ENCODE measurements around the gene ELP4. TPM values are rescaled to one million over a fixed set of nuclear protein-coding genes. Genes with fewer than 3 reads are reported as not detected.

ELP4 gene
- total and polyA plus RNA-seq, 12 donors: 9.8 to 19.5 (median 15.9) TPM

GRCh38 chr11:31687256-31687655 is 177.7 kb downstream of the ELP4 start:
- 97 to 100% methylated on average over 1 of the region's 1 CpG for WGBS, 2 donors
- ATAC-seq: no peak

GRCh38 chr11:31687861-31688260 is 178.3 kb downstream of the ELP4 start:
- intact Hi-C loops (cut with DNase I): no loop called here
- H3K27me3 ChIP-seq: no peaks in the 10 kb centered on the region
- no peaks in the 10 kb centered on the region for H3K9me3 ChIP-seq
- WGBS, 2 donors: 85 to 88% methylated on average over 4 of the region's 4 CpGs
- H3K4me1 ChIP-seq: no peaks in the 10 kb centered on the region
- TF ChIP-seq CTCF (IDR thresholded peaks at IDR 0.05): no peak
- ATAC-seq (no peak), DNase-seq (no peak)
- H3K27ac ChIP-seq: no peak overlapping the region
- no peaks in the 10 kb centered on the region for H3K36me3 ChIP-seq
- H3K4me3 ChIP-seq: no peak overlapping the region

More at GRCh38 chr11:31687256-31687655, 177.7 kb downstream of the ELP4 start:
- no peaks in the 10 kb centered on the region for H3K27me3 ChIP-seq
- no peak for DNase-seq
- H3K36me3 ChIP-seq: no peaks in the 10 kb centered on the region
- no peak overlapping the region for H3K27ac ChIP-seq
- H3K4me1 ChIP-seq: no peaks in the 10 kb centered on the region
- no peak overlapping the region for H3K4me3 ChIP-seq
- H3K9me3 ChIP-seq: no peaks in the 10 kb centered on the region
- TF ChIP-seq CTCF (IDR thresholded peaks at IDR 0.05): no peak
- intact Hi-C loops (cut with DNase I): no loop called here

- ATAC-seq (no peak), DNase-seq (no peak)
- Histone ChIP-seq H3K4me3 (no peak overlapping the region), H3K36me3 (no peaks in the 10 kb centered on the region), H3K9me3 (peaks cover 0 to 13% (median 0%) of the 10 kb centered on the region in 11 donors), H3K27me3 (no peaks in the 10 kb centered on the region), H3K4me1 (no peaks in the 10 kb centered on the region), H3K27ac (no peak overlapping the region)
- intact Hi-C loops (cut with DNase I): no loop called here
- no peak for TF ChIP-seq CTCF (IDR thresholded peaks at IDR 0.05)
Measured at GRCh38 chr11:31689559-31689958, 180.0 kb downstream of the ELP4 start.

- WGBS, 2 donors: 86 to 90% methylated on average over 2 of the region's 2 CpGs
- H3K4me1 ChIP-seq: no peaks in the 10 kb centered on the region
- intact Hi-C loops (cut with DNase I): no loop called here
- no peaks in the 10 kb centered on the region for H3K27me3 ChIP-seq
- DNase-seq (no peak), ATAC-seq (no peak)
- no peak overlapping the region for H3K4me3 ChIP-seq
- H3K27ac ChIP-seq: no peak overlapping the region
- no peaks in the 10 kb centered on the region for H3K36me3 ChIP-seq
- H3K9me3 ChIP-seq: peaks cover 0 to 13% (median 0%) of the 10 kb centered on the region in 11 donors
- TF ChIP-seq CTCF (IDR thresholded peaks at IDR 0.05): no peak
Measured at GRCh38 chr11:31690041-31690440, 180.5 kb downstream of the ELP4 start.
